Mesothelial cell of epicardium (in vitro differentiated cells): ENCODE data around the gene BRF1. TPM values are rescaled to one million over a fixed set of nuclear protein-coding genes. Genes with fewer than 3 reads are reported as not detected.

Experiments used
- DNase-seq, 2 experiments: peaks; one replicate each; pipeline ENCODE4 v3.0.0; 2021; ENCODE audit warnings: low spot score in 2 of 2; ENCODE audit not compliant: unreplicated experiment in 2 of 2
- H3K27ac Mint-ChIP-seq: 2 replicates; pipeline ENCODE4 v1.8.0; 2021; ENCODE audit warnings: mixed read lengths
- H3K27me3 Mint-ChIP-seq: 2 replicates; pipeline ENCODE4 v1.8.0; 2021; ENCODE audit warnings: low read depth, mixed read lengths
- H3K36me3 Mint-ChIP-seq: 2 replicates; pipeline ENCODE4 v1.8.0; 2021; ENCODE audit warnings: mixed read lengths
- H3K4me1 Mint-ChIP-seq: 2 replicates; pipeline ENCODE4 v1.8.0; 2021; ENCODE audit warnings: mixed read lengths
- H3K4me3 Mint-ChIP-seq: 2 replicates; pipeline ENCODE4 v1.8.0; 2021; ENCODE audit warnings: mild to moderate bottlenecking, moderate library complexity, mixed read lengths
- H3K9me3 Mint-ChIP-seq: 2 replicates; pipeline ENCODE4 v1.8.0; 2021; ENCODE audit warnings: mixed read lengths
- CTCF ChIP-seq: fragments of 200-600 bp; sonication (generic); IDR thresholded peaks from one replicate; pipeline ENCODE4 v1.5.0; 2021; ENCODE audit warnings: antibody characterized with exemption; ENCODE audit not compliant: unreplicated experiment
- total RNA-seq: library from RNA; stranded (reverse); gene quantifications from 3 replicates; pipeline ENCODE4 v1.2.1, GENCODE V29; 2021

BRF1 gene
- total RNA-seq, 1 donor from 2014 or later = 78.6 TPM

GRCh38 chr14:105182296-105183020 lies 118.3 kb downstream of the BRF1 start:
- H3K36me3 Mint-ChIP-seq = no peaks in the 10 kb centered on the region
- TF ChIP-seq CTCF = no peak
- H3K27ac Mint-ChIP-seq = no peak overlapping the region
- H3K27me3 Mint-ChIP-seq = no peaks in the 10 kb centered on the region
- no peaks in the 10 kb centered on the region for H3K4me1 Mint-ChIP-seq
- H3K9me3 Mint-ChIP-seq = no peaks in the 10 kb centered on the region
- DNase-seq = no peak
- H3K4me3 Mint-ChIP-seq = peak overlapping the region; percentile 56

GRCh38 chr14:105181549-105182295 lies 119.1 kb downstream of the BRF1 start:
- Mint-ChIP-seq H3K27ac (no peak overlapping the region), H3K4me1 (no peaks in the 10 kb centered on the region), H3K4me3 (peak overlapping the region; percentile 56), H3K9me3 (no peaks in the 10 kb centered on the region), H3K36me3 (no peaks in the 10 kb centered on the region), H3K27me3 (no peaks in the 10 kb centered on the region)
- no peak for DNase-seq
- no peak for TF ChIP-seq CTCF

GRCh38 chr14:105180592-105181548 lies 119.9 kb downstream of the BRF1 start, which contains the start of gene NUDT14:
NUDT14 (minus strand) TSS chr14:105181312; CDS start chr14:105181209, 103 bp downstream.
- Mint-ChIP-seq H3K4me3 (peak within 1 kb of the TSS; percentile 69), H3K27me3 (no peaks in the 10 kb centered on the region), H3K36me3 (no peaks in the 10 kb centered on the region), H3K27ac (no peak within 1 kb of the TSS), H3K9me3 (no peaks in the 10 kb centered on the region), H3K4me1 (no peaks in the 10 kb centered on the region)
- TF ChIP-seq CTCF = no peak
- DNase-seq = peak; percentile 78 to 88

- no peak for DNase-seq
- H3K4me1 Mint-ChIP-seq = no peaks in the 10 kb centered on the region
- H3K27me3 Mint-ChIP-seq = no peaks in the 10 kb centered on the region
- peak overlapping the region; percentile 69 for H3K4me3 Mint-ChIP-seq
- H3K27ac Mint-ChIP-seq = no peak overlapping the region
- TF ChIP-seq CTCF = no peak
- H3K36me3 Mint-ChIP-seq = no peaks in the 10 kb centered on the region
- no peaks in the 10 kb centered on the region for H3K9me3 Mint-ChIP-seq
Measured at GRCh38 chr14:105179191-105179590, 121.6 kb downstream of the BRF1 start.

- no peak for DNase-seq
- no peak for TF ChIP-seq CTCF
- Mint-ChIP-seq H3K4me3 (peak overlapping the region; percentile 24), H3K36me3 (no peaks in the 10 kb centered on the region), H3K27ac (no peak overlapping the region), H3K4me1 (no peaks in the 10 kb centered on the region), H3K27me3 (no peaks in the 10 kb centered on the region), H3K9me3 (no peaks in the 10 kb centered on the region)
Measured at GRCh38 chr14:105178868-105179140, 122.0 kb downstream of the BRF1 start.
